ENCODE measurements around the gene VWF.
"Not testable (repeated sequence)": the region's sequence is repeated elsewhere in the genome, so short reads cannot be mapped to it uniquely, and the experiment has no call there.

VWF gene

DNA sequence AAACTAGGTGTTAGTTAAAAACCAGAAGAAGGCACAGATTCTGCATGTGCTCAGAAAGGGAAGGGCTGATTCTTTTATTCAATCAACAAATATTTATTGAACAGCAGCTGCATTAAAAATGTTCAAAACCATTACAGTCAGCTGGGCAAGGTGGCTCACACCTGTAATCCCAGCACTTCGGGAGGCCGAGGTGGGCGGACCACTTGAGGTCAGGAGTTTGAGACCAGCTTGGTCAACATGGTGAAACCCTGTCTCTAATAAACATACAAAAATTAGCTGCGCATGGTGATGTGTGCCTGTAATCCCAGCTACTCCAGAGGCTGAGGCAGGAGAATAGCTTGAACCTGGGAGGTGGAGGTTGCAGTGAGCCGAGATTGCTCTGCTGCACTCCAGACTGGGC lies 22.4 kb downstream of the VWF start:
- DNase-seq = not testable (repeated sequence)

DNA sequence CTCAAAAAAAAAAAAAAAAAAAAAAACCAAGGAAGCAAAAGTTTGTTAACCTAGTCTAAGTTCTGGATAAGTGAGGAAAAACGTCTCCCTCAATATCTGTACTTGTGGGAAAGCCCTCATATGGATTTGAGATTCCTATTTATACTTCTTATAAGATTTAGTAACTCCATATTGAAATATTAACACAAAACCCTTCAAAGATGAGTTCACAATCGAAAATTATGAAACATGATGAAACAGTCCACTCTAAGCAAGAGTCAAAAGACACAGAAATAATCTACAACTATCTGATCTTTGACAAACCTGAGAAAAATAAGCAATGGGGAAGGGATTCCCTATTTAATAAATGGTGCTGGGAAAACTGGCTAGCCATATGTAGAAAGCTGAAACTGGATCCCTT lies 25.2 kb downstream of the VWF start:
- no peak for DNase-seq

DNA sequence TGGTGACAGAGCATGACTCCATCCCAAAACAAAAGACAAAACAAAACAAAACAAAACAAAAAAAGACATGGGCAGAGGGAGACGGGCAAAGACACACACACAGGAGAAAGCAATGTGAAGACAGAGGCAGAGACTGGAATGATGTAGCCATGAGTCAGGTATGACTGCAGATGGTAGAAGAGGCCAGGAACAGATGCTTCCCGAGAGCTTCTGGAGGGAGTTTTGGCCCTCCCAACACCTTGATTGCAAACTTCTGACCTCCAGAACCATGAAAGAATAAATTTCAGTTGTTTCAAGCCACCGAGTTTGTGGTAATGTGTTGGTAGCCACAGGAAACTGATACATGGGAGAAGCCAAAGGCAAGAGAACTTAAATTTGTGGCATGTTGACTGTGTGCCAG lies 27.1 kb downstream of the VWF start:
- no peak for DNase-seq

DNA sequence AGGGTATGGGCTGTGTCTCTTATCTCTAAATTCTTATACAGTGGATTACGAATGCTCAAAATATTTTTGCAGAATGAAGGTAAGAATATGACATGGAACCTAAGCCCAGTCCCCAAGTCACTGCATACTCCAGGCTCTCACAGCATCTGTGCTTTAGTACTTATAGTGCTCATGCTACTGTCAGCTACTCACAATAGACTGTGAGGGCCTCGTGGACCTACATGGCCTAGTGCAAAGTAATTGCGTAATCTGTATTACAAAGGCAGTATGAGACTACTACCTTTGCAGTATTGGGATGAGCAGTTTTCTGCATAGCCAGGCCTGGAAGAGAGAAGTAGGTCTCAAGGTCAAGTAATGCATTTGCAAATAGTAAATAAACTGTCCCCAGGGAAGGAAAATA lies 27.9 kb downstream of the VWF start:
- no peak for DNase-seq

DNA sequence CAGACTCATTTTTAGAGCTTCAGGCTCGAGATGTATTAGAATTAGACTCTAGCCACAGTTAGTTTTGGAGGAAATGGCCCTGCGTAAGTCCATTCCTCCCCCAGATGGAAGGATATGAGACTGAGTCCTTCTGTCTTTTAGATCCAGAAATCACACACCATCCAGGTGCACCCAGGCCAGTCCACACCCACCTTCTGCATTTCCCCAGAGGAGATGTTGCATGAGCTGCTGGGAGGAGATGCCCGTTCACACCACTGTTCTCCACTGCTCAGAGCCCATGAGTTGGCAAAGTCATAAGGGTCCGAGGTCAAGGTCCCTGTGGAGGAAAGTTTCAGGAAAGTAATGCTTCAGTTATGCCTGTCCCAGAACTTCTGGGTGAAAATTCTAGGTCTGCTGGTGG lies 29.2 kb downstream of the VWF start:
- DNase-seq = no peak

DNA sequence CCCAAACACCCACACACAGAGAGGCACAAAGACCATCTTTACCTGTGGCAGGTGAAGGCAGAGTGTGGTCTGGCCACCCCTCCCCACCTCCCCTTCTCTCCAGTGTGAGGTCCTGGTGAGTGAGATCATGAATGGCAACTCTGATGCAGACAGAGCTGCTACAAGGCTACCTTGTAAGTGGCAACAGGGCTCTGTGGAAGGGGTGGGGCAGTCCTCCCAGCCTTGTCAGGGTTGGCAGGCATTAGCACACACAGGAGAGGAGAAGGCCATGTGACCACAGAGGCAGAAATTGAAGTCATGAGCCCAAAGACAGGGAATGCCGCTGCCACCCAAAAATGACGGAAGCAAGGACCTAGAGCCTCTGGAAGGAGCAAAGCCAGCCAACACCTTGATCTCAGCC lies 30.7 kb downstream of the VWF start:
- DNase-seq = no peak

DNA sequence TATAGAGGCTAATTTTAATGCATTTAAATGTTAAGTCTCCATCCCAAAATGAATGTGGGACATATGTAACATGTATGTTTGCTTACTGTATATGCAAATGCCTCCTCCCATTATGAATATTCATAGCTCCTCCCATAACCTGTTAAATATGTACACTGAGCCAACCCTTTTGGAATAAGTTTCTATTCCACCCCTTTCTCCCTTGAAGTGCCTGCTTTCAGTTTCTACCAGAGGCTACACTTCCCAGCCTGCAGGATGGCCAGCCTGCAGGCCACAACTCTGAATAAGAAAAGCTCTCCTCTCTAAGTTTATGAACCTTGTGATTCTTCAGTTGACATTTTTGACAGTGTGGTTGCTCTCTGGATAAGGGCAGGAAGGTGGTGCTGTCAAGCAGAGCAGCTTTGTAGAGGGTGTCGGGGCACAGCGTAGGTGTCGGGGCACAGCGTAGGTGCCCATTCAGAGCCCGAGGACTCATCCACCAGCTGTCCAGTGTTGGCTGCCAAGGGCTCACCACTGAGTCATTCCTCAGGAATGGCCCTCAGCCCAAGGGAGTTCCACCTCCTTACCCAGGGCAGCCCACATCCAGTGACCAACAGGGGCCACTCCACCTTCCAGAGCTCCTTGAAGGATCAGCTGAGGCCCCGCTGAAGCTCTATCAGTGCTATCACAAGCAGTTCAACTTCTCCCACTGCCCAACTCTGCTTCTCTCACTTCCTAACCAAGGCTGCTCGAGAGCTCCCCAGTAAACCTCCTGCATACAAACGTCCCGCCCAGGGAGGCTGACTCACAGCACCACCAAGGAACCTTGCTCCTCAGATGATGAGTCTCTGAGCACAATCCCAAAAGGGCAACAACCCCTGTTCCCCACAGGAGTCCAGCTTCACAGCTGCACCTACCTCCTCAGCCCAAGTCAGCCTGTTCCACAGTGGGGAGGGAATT lies 31.4 kb downstream of the VWF start:
- DNase-seq = peak; percentile 46 to 57

DNA sequence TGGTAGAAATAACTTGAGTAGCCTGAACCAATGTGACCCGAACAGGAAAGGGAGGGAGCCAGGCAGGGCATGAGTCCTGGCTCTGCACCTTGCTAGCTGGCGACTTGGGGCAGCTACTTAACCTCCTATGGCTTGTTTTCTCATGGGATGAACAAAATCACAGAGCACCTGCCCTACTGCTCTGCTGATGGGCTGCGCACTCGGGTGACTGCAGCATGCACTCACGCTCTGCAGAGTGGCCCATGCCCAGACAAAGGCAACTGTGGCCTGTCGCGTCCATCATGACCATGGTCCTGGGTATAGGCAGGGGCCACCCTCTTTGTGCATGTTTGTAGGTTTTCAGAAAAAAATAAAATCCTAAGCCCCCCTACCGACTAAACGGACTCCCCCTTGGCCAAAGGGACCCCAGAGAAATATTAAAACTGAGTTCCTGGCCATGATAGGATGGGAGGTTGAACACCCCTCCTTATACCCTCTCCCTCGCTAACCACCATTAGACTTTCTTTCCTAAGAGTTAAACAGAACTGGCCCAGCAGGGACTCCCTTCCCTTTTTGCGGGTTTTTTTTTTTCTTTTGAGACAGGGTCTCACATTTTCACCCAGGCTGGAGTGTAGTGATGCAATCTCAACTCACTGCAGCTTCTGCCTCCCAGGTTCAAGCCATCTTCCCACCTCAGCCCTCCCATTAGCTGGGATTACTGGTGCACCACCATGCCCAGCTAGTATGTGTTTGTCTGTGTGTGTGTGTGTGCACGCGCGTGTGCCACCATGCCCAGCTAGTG lies 32.5 kb downstream of the VWF start:
- DNase-seq = no peak

DNA sequence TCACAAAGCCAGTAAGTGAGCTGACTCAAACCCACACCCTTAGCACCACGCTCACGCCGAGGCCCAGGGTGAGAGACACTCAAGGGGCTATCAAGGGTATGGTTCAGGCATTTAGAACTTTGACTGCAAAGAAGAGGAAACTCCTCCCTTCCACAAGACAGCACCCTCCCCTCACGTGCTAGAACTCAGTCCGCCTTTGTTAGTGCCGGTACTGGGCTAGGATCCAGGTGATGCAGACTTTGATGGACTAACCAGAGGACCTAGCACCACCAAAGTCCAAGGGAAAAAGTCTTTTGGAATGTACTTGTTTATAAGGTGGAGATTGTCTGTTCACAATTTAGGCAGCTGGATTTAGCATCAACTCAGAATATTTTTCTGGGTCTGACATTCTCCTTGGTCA lies 33.7 kb downstream of the VWF start:
- DNase-seq = no peak

DNA sequence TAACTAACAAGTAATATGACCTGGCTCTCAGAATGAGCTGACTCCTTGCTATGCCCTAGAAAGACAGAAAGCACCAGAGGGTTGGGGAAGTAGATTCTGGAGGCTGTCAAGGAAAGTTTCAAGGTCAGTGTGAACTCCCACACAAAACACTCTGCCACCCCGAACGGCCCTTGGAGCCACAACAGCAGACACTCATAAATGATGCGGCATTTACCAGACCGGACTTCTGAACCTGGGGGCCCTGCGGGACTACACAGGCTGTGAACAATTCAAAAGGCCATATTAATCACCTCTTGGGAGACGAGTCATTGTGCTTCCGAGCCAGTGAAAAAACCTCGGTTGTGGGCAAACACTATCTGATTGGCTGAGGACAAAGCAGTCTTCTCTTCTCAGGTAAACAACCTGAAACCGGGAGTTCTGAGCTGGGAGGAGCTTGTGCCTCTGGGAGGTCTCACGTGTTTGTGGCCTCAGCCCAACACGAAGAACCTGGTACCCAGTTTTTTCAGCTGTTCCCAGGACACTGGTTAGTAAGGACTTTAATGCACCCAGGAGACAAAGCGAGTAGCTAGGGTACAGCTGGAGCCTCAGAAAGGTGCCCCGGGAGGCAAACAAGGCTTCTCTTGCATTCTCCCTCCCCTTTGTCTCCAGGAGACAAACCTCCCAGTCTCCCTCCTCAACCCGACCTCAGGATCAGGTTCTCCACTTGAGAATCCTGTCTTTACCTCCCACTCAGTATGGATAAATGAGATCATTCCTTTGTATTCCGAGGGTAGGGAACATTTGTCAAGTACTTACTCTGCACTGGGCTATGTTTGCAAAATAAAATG lies 35.3 kb downstream of the VWF start:
- DNase-seq = no peak

DNA sequence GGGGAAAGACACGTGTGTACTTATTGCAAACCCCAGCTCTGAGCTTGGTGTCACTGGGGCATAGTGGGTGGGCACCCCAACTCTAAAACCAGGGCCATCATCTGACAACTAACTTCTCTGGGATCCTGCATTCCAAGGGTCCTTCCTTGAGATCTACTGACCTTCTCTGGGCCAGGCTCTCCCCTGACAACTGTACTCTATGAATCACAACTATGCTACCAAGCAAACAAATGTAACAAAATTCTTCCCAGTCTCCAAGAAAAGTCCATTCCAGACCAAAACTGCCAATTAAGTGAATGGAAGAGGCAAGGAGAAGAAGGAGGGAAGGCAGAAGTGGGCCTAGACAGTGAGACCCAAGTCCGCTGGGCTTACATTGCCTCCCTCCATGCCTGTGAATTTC lies 38.2 kb downstream of the VWF start:
- DNase-seq = no peak

DNA sequence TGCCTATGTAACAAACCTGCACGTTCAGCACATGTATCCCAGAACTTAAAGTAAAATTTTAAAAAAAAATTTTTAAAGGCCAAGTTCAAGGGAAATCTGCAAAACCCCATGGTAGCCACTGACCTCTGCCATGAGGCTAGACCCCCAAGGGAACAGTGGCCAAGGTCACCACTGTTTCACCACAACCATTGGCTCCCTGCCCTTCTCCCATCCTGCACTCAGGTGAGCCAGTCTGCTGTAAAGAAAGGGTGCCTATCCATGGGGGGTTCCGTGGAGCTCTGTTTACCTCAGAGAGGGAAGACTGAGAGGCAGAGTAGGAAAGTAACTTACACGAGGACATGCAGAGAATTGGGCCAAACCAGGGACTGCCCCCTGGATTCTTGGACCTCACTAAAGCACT lies 38.6 kb downstream of the VWF start:
- no peak for DNase-seq

DNA sequence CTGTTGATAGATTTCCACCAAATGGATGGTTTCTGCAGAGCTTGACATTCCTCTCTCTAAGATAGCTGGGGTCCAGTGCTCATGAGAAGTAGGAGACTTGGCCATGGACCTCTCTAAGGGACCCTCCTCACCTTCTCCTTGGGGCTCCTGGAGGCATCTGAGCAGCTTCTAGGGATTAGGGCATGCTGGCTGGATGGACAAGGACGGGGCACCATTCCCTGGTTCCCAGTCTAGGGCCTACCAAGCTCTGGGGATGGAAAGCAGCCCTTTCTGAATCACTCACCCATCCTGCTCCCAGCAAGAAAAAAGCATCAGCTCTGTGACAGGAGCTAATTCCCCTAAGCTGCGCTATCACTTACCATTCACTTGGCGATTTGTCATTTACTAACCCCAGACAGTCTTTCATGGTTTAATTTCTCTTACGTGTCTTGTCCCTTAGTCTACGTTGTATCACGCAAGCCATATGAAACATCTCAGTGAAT lies 39.5 kb downstream of the VWF start:
- no peak for DNase-seq

DNA sequence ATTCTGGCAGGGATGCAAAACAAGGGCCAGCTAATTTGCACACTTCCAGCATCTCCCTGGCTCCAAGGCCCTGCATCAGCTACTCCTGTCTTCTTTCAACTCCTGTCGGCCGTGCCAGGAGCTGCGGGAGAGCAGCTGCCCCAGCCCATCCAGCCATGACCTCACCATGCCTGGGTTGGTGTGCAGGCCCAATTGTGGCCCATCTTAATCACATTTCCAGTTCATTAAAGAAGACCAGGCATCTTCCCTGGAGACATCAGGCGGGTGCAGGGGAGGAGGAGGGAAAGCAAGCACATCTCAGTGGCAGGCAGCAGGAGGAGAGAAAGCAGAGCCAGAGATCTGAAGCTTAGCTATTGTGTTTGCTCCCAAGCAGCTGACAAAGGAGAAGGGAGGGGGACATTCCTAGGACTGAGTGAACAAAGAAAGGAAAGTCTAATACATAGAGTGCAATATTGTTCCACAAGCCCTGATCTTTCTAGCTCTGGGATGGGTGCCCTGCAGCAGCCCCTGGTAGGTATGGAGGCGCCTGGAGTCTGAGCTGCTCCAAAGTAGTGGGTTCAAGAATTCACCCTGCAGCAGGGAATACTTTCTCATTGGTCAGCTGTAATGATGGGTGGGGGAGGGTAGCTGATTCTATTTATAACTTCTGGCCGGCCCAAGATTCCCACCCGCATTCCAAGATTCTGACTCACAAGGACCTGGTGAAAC lies 40.1 kb downstream of the VWF start:
- no peak for DNase-seq

DNA sequence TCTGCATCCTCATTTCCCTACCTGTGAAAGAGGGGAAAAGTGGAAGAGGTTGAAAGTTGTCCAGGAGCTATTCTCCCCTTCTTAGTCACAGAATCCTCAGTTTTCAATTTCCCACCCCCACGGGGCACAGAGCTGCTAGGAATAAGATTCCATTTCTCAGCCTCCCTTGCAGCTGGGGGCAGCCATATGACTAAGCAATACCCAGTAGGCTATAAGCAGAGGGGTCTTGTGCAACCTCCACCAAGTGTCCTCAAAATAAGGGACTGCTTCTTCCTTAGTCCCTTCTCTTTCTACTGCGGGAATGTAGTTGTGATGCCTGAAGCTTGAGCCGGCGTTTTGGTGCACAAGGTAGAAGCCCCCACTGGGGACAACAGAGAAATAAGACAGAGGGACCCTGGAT lies 40.9 kb downstream of the VWF start:
- no peak for DNase-seq

DNA sequence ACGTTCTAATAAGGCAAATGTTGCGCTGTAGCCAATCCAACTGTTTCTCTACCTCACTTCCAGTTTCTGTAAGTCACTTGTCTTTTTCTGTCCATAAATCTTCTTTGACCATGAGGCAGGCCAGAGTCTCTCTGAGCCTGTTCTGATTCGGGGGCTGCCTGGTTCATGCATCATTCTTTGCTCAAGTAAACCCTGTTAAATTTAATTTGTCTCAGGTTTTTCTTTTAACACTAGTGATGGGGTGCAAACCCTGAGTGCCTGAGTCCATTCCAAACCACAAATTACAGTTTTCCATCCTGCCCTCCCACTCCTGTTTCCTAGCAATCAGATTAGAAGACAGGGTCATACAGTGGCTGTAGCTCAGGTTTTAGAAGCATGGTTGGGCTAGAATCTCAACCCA lies 41.9 kb downstream of the VWF start:
- no peak for DNase-seq

DNA sequence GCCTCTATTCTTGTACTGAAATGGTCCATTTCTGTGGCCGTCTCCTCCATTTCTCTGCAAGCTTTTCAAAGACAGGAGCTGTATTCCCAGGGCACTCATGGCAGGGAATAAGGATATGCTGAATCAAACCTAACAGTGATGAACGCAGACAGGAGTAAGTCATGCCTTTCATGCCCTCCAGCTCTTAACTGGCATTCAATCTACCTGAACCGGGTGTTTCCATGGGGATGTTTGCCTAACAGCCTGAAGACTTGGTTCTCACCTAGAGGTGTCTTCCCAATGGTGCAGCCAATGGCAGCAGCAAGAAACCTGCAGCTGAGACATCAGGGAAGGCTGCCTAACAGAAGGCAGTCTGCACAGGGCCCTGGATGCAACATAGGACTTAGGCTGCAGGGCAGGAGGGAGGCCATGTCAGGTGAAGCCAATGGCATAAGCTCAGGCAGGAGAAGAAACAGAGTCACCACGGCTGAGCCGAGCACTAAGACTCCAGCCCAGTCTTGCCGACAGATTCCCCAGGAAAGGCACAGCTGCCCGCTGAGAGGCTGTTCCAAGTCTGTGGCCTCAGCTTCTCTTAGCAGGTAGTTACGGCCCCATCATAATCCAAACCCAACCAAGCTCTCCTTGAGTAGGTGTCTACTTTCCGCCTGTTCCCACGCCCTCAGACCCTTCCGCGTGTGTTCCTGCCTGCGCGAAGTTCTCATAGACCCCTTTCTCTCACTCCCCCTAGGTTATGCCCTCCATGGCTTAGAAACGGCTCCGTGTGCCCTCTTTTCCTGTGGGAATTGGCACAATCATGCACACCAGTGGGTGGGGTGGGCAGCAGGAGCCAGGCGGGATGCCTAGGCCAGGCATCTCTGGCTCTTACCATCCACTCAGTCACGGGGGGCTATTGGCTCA lies 44.1 kb downstream of the VWF start:
- no peak for DNase-seq

DNA sequence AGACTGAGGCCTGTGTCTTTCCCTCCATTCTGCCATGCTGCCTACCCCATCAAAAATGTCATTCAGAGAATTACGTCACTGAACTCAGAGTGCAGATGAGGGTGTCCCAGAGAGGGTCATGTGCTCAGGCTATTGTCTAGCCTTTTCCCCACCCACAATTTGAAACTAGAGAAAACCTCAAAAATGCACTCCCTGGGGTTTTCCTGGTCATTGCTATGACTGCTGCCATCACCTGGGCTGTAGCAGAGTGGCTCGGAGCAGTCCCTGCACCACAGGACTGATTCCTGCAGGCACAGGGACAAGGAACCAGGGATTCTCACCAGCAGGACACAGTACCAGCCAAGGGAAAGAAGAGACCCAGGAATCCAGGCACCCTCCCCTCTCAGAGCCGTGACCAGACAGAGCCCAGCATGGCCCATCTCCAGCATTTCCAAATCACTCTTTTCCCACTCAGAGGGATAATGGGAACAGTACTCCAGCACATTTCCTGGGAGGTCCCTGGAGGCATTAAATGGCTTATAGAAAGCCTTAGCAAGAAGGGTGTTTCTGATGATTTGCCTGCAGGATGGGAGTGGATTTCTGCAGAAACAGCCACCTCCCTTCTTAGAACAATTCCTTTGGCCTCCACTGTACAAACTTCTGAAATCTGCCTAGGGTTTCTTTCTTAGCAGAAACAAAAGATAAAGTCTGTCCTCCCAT lies 45.9 kb downstream of the VWF start:
- peak in 1 of 2 donors; percentile 85 for DNase-seq

DNA sequence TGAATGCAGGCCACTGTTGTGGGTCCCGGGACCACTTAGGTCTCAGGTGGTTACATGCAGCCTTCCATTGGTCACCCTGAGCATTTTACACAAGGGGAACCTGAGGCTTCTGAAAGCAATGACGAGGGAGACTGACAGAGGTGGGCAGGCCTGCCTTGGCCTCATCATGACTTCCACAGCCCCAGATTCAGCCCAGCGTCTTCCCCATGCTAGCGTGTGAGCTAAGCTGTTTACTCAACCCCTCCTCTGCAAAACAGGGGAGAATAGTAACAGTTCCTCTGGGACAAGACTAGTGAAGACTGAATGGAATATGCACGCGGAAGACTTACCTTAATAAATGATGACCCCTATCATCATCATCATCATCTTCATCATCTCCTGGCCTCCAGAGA lies 46.8 kb downstream of the VWF start:
- peak in 1 of 2 donors; percentile 55 for DNase-seq

DNA sequence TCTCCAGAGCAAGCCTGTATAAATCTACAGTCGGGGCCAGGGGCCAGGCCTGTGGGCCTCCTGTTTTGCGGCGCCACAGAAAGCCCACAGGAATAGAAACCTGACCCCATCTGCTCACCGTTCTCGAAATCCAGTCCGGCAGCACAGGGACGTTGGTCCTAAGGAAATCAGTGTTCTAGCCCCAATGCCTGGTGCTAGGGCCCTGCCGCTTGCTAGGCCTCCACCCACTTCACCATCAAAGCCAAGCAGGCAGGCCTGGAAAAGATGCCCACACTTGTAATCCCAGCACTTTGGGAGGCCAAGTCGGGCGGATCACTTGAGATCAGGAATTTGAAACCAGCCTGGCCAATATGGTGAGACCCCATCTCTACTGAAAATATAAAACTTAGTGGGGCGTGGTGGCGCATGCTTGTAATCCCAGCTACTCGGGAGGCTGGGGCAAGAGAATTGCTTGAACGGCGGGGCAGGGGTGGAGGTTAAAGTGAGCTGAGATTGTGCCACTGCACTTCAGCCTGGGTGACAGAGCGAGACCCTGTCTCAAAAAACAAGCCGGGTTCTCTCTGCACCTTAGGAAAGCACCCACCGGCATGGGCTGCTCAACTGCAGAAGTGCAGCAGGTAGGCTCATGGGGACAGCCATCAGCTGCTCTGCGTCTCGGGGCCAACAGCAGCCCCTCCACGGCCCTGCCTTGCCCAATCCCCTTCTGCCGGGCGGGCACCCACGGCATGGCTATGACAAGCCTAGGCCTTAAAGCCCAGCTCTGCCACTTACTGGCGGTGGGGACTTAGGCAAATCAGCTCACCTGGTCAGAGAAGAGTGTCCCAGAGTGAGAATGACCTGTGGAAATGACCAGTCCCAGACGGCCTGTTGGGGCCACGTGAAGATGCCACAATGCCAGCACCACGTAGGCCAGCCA lies 47.4 kb downstream of the VWF start:
- DNase-seq = no peak
